HEK293 (cell line): Measurements from ENCODE around the gene OPCML.
A peak's percentile ranks its signal among the peaks of the same experiment; 100 is the strongest.

Experiments used
- CTCF ChIA-PET: fragments of 350-600 bp; formaldehyde crosslinking; extraction: SDS; loops from one replicate; lab custom pipeline; 2021; ENCODE audit warnings: antibody characterized with exemption; lab: Yijun Ruan, JAX
- POLR2A ChIA-PET: fragments of 300-600 bp; formaldehyde crosslinking; extraction: SDS; loops from one replicate; lab custom pipeline; 2020; ENCODE audit warnings: antibody characterized with exemption, inconsistent platforms; lab: Yijun Ruan, JAX
- H3K27ac ChIP-seq: fragments of 200-500 bp; sonication (Bioruptor generic); 2 replicates; pipeline ENCODE4 v1.5.1; 2014; ENCODE audit warnings: low read depth, low read length, control low read depth, inconsistent platforms; ENCODE audit errors: extremely low read depth
- H3K36me3 ChIP-seq, 2 experiments: fragments of 200-500 bp in 1 of 2; sonication (Bioruptor generic) in 1 of 2; 1 replicate in 1 of 2; 2 replicates in 1 of 2; pipeline ENCODE4 v1.5.1; 2014 to 2017; ENCODE audit warnings: inconsistent platforms in 2 of 2, low read length in 2 of 2; ENCODE audit not compliant: control insufficient read depth in 2 of 2, insufficient read depth in 1 of 2
- H3K4me1 ChIP-seq: fragments of 200-500 bp; sonication (Bioruptor generic); 2 replicates; pipeline ENCODE4 v1.5.1; 2014; ENCODE audit warnings: mild to moderate bottlenecking, low read length, inconsistent platforms; ENCODE audit not compliant: control insufficient read depth, insufficient read depth
- H3K4me3 ChIP-seq: 2 replicates; pipeline ENCODE4 v1.5.1; 2011; ENCODE audit warnings: low read depth, mild to moderate bottlenecking, control low read depth, low read length, moderate library complexity
- H3K9me3 ChIP-seq: fragments of 200-500 bp; sonication (Bioruptor generic); 2 replicates; pipeline ENCODE4 v1.5.1; 2014; ENCODE audit warnings: low read depth, low read length, inconsistent platforms; ENCODE audit not compliant: control insufficient read depth, insufficient read depth
- HOXC10 ChIP-seq: sonication (generic); formaldehyde crosslinking; IDR thresholded peaks from 2 replicates; pipeline ENCODE4 v1.8.1; 2023; ENCODE audit warnings: mild to moderate bottlenecking, missing genetic modification reagents
- HOXD13 ChIP-seq: sonication (generic); formaldehyde crosslinking; IDR thresholded peaks from 2 replicates; pipeline ENCODE4 v1.8.0; 2022; ENCODE audit warnings: missing genetic modification reagents, borderline replicate concordance
- KLF9 ChIP-seq: fragments of 450-650 bp; formaldehyde crosslinking; IDR thresholded peaks from 2 replicates; pipeline ENCODE4 v1.5.1; 2016; ENCODE audit warnings: missing biosample characterization, missing genetic modification characterization, low read depth
- PATZ1 ChIP-seq: fragments of 450-650 bp; formaldehyde crosslinking; IDR thresholded peaks from 2 replicates; pipeline ENCODE4 v1.5.1; 2016; ENCODE audit warnings: missing biosample characterization, missing genetic modification characterization
- RBAK ChIP-seq: fragments of 450-650 bp; formaldehyde crosslinking; IDR thresholded peaks from 2 replicates; pipeline ENCODE4 v1.5.1; 2016; ENCODE audit warnings: missing biosample characterization, missing genetic modification characterization
- ZBTB10 ChIP-seq: fragments of 450-650 bp; formaldehyde crosslinking; IDR thresholded peaks from 2 replicates; pipeline ENCODE4 v1.5.1; 2016; ENCODE audit warnings: missing biosample characterization, missing genetic modification characterization
- ZBTB48 ChIP-seq: fragments of 450-650 bp; formaldehyde crosslinking; IDR thresholded peaks from 2 replicates; pipeline ENCODE4 v1.5.1; 2016; ENCODE audit warnings: missing biosample characterization, missing genetic modification characterization
- ZNF221 ChIP-seq: fragments of 450-650 bp; formaldehyde crosslinking; IDR thresholded peaks from 2 replicates; pipeline ENCODE4 v1.5.1; 2017; ENCODE audit warnings: missing biosample characterization, missing genetic modification characterization, borderline replicate concordance
- ZNF311 ChIP-seq: fragments of 450-650 bp; formaldehyde crosslinking; IDR thresholded peaks from 2 replicates; pipeline ENCODE4 v1.5.1; 2017; ENCODE audit warnings: missing biosample characterization, missing genetic modification characterization, borderline replicate concordance
- ZNF341 ChIP-seq: fragments of 450-650 bp; formaldehyde crosslinking; IDR thresholded peaks from 2 replicates; pipeline ENCODE4; 2016; ENCODE audit warnings: low read depth, missing biosample characterization, missing genetic modification characterization
- ZNF362 ChIP-seq: fragments of 450-650 bp; formaldehyde crosslinking; IDR thresholded peaks from 2 replicates; pipeline ENCODE4 v1.5.1; 2016; ENCODE audit warnings: missing biosample characterization, missing genetic modification characterization
- ZNF530 ChIP-seq: fragments of 450-650 bp; formaldehyde crosslinking; IDR thresholded peaks from 2 replicates; pipeline ENCODE4 v1.5.1; 2016; ENCODE audit warnings: low read depth, missing biosample characterization, missing genetic modification characterization
- ZNF585B ChIP-seq: fragments of 450-650 bp; formaldehyde crosslinking; IDR thresholded peaks from 2 replicates; pipeline ENCODE4 v1.5.1; 2016; ENCODE audit warnings: missing biosample characterization, missing genetic modification characterization
- ZNF610 ChIP-seq: fragments of 450-650 bp; formaldehyde crosslinking; IDR thresholded peaks from 2 replicates; pipeline ENCODE4 v1.5.1; 2016; ENCODE audit warnings: missing biosample characterization, missing genetic modification characterization, borderline replicate concordance
- ZNF624 ChIP-seq: fragments of 450-650 bp; formaldehyde crosslinking; IDR thresholded peaks from 2 replicates; pipeline ENCODE4 v1.5.1; 2017; ENCODE audit warnings: missing biosample characterization, missing genetic modification characterization
- ZNF626 ChIP-seq: fragments of 450-650 bp; sonication (Bioruptor Pico); formaldehyde crosslinking; IDR thresholded peaks from 2 replicates; pipeline ENCODE4 v1.5.1; 2018; ENCODE audit warnings: missing biosample characterization, missing genetic modification characterization, inconsistent platforms
- ZNF776 ChIP-seq: fragments of 450-650 bp; formaldehyde crosslinking; IDR thresholded peaks from 2 replicates; pipeline ENCODE4 v1.5.0; 2017; ENCODE audit warnings: missing biosample characterization, missing genetic modification characterization, borderline replicate concordance
- ZNF785 ChIP-seq: fragments of 450-650 bp; formaldehyde crosslinking; IDR thresholded peaks from 2 replicates; pipeline ENCODE4 v1.5.1; 2016; ENCODE audit warnings: missing biosample characterization, missing genetic modification characterization

OPCML gene

GRCh38 chr11:133232665-133233064, 299.6 kb downstream of the OPCML start:
- no peaks in the 10 kb centered on the region for H3K36me3 ChIP-seq
- no peaks in the 10 kb centered on the region for H3K9me3 ChIP-seq
- H3K4me1 ChIP-seq = no peaks in the 10 kb centered on the region
- CTCF ChIA-PET = no interaction called here
- no peak overlapping the region for H3K27ac ChIP-seq
- TF ChIP-seq ZBTB10 (tag by site-specific recombination) (no peak), KLF9 (no peak), HOXC10 (CRISPR knock-in tag) (no peak), ZNF585B (no peak), PATZ1 (tag by site-specific recombination) (no peak), ZNF530 (tag by site-specific recombination) (no peak), RBAK (no peak), ZNF624 (tag by site-specific recombination) (no peak), ZNF362 (tag by site-specific recombination) (no peak), ZNF221 (tag by site-specific recombination) (no peak), ZNF626 (tag by site-specific recombination) (no peak), ZBTB48 (tag by site-specific recombination) (no peak), ZNF610 (tag by site-specific recombination) (no peak), ZNF776 (tag by site-specific recombination) (no peak), ZNF341 (tag by site-specific recombination) (no peak)
- no peak overlapping the region for H3K4me3 ChIP-seq
- POLR2A ChIA-PET = no interaction called here

- TF ChIP-seq ZNF785 (tag by site-specific recombination) (no peak), ZNF311 (tag by site-specific recombination) (no peak), HOXD13 (CRISPR knock-in tag) (peak; percentile 87)
- ChIA-PET POLR2A (no interaction called here), CTCF (interaction anchor here (1.2 kb wide), 1 partner anchor 96 kb away, joined by 5 read pairs; no protein-coding TSS in a partner anchor)
Observed at GRCh38 chr11:133230431-133230830, 301.9 kb downstream of the OPCML start.

More at GRCh38 chr11:133230431-133230830, 301.9 kb downstream of the OPCML start:
- no peaks in the 10 kb centered on the region for H3K36me3 ChIP-seq
- no peaks in the 10 kb centered on the region for H3K9me3 ChIP-seq
- H3K27ac ChIP-seq = no peak overlapping the region
- H3K4me1 ChIP-seq = no peaks in the 10 kb centered on the region
- H3K4me3 ChIP-seq = no peak overlapping the region
